GM12875 (cell line): ENCODE results near the gene KRT86.
A peak's percentile ranks its signal among the peaks of the same experiment; 100 is the strongest.

Experiments used
- H3K4me3 ChIP-seq: one replicate; pipeline ENCODE4 v1.5.1; 2011; ENCODE audit warnings: low read depth, low read length, control low read depth
- CTCF ChIP-seq: IDR thresholded peaks from 2 replicates; pipeline ENCODE4 v1.5.1; 2011; ENCODE audit warnings: low read depth, mild to moderate bottlenecking, control low read depth, inconsistent platforms, low read length, moderate library complexity, borderline replicate concordance; ENCODE audit not compliant: insufficient read depth

KRT86 gene

GRCh38 chr12:52327052-52327829 is 52.8 kb downstream of the KRT86 start:
- TF ChIP-seq CTCF = peak; percentile 83
- no peak overlapping the region for H3K4me3 ChIP-seq

GRCh38 chr12:52327830-52328500 is 53.5 kb downstream of the KRT86 start:
- no peak overlapping the region for H3K4me3 ChIP-seq
- no peak for TF ChIP-seq CTCF

GRCh38 chr12:52331039-52331438 is 56.6 kb downstream of the KRT86 start:
- no peak overlapping the region for H3K4me3 ChIP-seq
- no peak for TF ChIP-seq CTCF

GRCh38 chr12:52331833-52332232 is 57.4 kb downstream of the KRT86 start:
- H3K4me3 ChIP-seq = no peak overlapping the region
- TF ChIP-seq CTCF = no peak

- TF ChIP-seq CTCF = no peak
- no peak overlapping the region for H3K4me3 ChIP-seq
Observed at GRCh38 chr12:52332381-52332780, 57.9 kb downstream of the KRT86 start.

GRCh38 chr12:52333321-52333720 is 58.9 kb downstream of the KRT86 start:
- TF ChIP-seq CTCF = no peak
- H3K4me3 ChIP-seq = no peak overlapping the region

GRCh38 chr12:52334185-52334584 is 59.7 kb downstream of the KRT86 start:
- H3K4me3 ChIP-seq = no peak overlapping the region
- no peak for TF ChIP-seq CTCF
